Endothelial cell of umbilical vein (primary cell): ENCODE measurements around the gene GJB5. TPM values are rescaled to one million over a fixed set of nuclear protein-coding genes. Genes with fewer than 3 reads are reported as not detected.

ENCODE experiments used
- BruUV-seq: library from RNA; stranded (reverse); fragments of 400-500 nt; replicated peaks from 2 replicates; lab custom pipeline; 2021; lab: Mats Ljungman, UMichigan
- CTCF ChIA-PET: fragments of 300-600, 350-600 bp; sonication (Branson Sonifier 250); formaldehyde crosslinking; loops from one replicate; lab custom pipeline; 2021; ENCODE audit warnings: antibody characterized with exemption, inconsistent platforms; lab: Charles Lee
- POLR2A ChIA-PET: fragments of 300-600, 350-600 bp; sonication (Branson Sonifier 250); formaldehyde crosslinking; loops from one replicate; lab custom pipeline; 2021; ENCODE audit warnings: antibody characterized with exemption, inconsistent platforms; lab: Charles Lee
- DNase-seq: peaks from one replicate; pipeline ENCODE4 v3.0.0-alpha.2; 2011; ENCODE audit warnings: low read depth, low spot score
- FAIRE-seq: peaks from 2 replicates; lab custom pipeline; 2011; peaks lifted over from hg19 to GRCh38; lab: Jason Lieb, UNC
- H2AFZ ChIP-seq: 2 replicates; pipeline ENCODE4 v1.6.0; 2012; ENCODE audit warnings: low read depth, low read length, control low read depth, inconsistent platforms
- H3K27ac ChIP-seq: 2 replicates; pipeline ENCODE4 v1.5.1; 2011; ENCODE audit warnings: low read depth, mild to moderate bottlenecking, control low read depth, low read length, moderate library complexity; ENCODE audit not compliant: insufficient read depth
- H3K27me3 ChIP-seq, 2 experiments: 2 replicates each; pipeline versions ENCODE4 v1.6.0 to v1.6.1; 2011; ENCODE audit warnings: low read length in 2 of 2, mixed read lengths in 1 of 2; ENCODE audit not compliant: control insufficient read depth in 2 of 2, insufficient read depth in 2 of 2
- H3K36me3 ChIP-seq, 2 experiments: 2 replicates in 1 of 2; 3 replicates in 1 of 2; pipeline ENCODE4 v1.5.1; 2011; ENCODE audit warnings: low read length in 2 of 2, mild to moderate bottlenecking in 1 of 2, moderate library complexity in 1 of 2; ENCODE audit not compliant: control insufficient read depth in 2 of 2, insufficient read depth in 2 of 2; ENCODE audit errors: extremely low read depth in 1 of 2
- H3K4me1 ChIP-seq: 3 replicates; pipeline ENCODE4 v1.5.1; 2011; ENCODE audit warnings: mild to moderate bottlenecking, low read length; ENCODE audit not compliant: control insufficient read depth, insufficient read depth; ENCODE audit errors: extremely low read depth
- H3K4me2 ChIP-seq: 2 replicates; pipeline ENCODE4 v1.6.1; 2011; ENCODE audit warnings: low read length, control low read depth, mixed read lengths; ENCODE audit not compliant: insufficient read depth
- H3K4me3 ChIP-seq, 3 experiments: fragments of 200-600 bp in 1 of 3; sonication (generic), shearing (Covaris generic) in 1 of 3; replicated peaks in 1 of 3; 2 replicates each; pipeline ENCODE4 v1.5.1; 2011 to 2016; ENCODE audit warnings: control low read depth in 3 of 3, low read length in 3 of 3, mild to moderate bottlenecking in 2 of 3, inconsistent platforms in 1 of 3, low read depth in 1 of 3, moderate library complexity in 1 of 3; ENCODE audit not compliant: insufficient read depth in 1 of 3
- H3K79me2 ChIP-seq: 2 replicates; pipeline ENCODE4 v1.6.0; 2012; ENCODE audit warnings: low read length, inconsistent platforms; ENCODE audit not compliant: control insufficient read depth, insufficient read depth
- H3K9ac ChIP-seq: replicated peaks from 2 replicates; pipeline ENCODE3; 2011; ENCODE audit warnings: low read length, control low read depth; ENCODE audit not compliant: insufficient read depth; ENCODE audit errors: extremely low read depth
- H3K9me1 ChIP-seq: replicated peaks from 3 replicates; pipeline ENCODE4 v1.6.0; 2011; ENCODE audit warnings: mild to moderate bottlenecking, low read length; ENCODE audit not compliant: control insufficient read depth, insufficient read depth; ENCODE audit errors: extremely low read depth
- H3K9me3 ChIP-seq: replicated peaks from 2 replicates; pipeline ENCODE4 v1.5.1; 2012; ENCODE audit warnings: low read length, inconsistent platforms; ENCODE audit not compliant: control insufficient read depth, insufficient read depth
- H4K20me1 ChIP-seq: replicated peaks from 2 replicates; pipeline ENCODE3; 2011; ENCODE audit warnings: mild to moderate bottlenecking, low read length; ENCODE audit not compliant: control insufficient read depth, insufficient read depth; ENCODE audit errors: extremely low read depth
- EZH2 ChIP-seq: IDR thresholded peaks from 2 replicates; pipeline ENCODE4 v1.6.1; 2012; ENCODE audit warnings: borderline replicate concordance, low read depth, mild to moderate bottlenecking, moderate library complexity, low read length, inconsistent platforms; ENCODE audit not compliant: severe bottlenecking
- FOS ChIP-seq: IDR thresholded peaks from 2 replicates; pipeline ENCODE4 v1.6.1; 2011; ENCODE audit warnings: mild to moderate bottlenecking, low read length, moderate library complexity, borderline replicate concordance; ENCODE audit not compliant: insufficient read depth
- GATA2 ChIP-seq: IDR thresholded peaks from 2 replicates; pipeline ENCODE4 v1.7.0; 2011; ENCODE audit warnings: low read depth, mild to moderate bottlenecking, moderate library complexity, mixed read lengths, low read length; ENCODE audit not compliant: insufficient read length, insufficient read depth
- JUN ChIP-seq: IDR thresholded peaks from 2 replicates; pipeline ENCODE4 v1.6.1; 2011; ENCODE audit warnings: borderline replicate concordance, low read depth; ENCODE audit not compliant: insufficient read length, insufficient read depth
- MYC ChIP-seq: IDR thresholded peaks from one replicate; pipeline ENCODE4 v1.6.1; 2011; ENCODE audit warnings: mild to moderate bottlenecking, low read depth, low read length
- POLR2A ChIP-seq: IDR thresholded peaks from 2 replicates; pipeline ENCODE4 v1.6.1; 2012; ENCODE audit warnings: low read depth, mild to moderate bottlenecking, control low read depth, low read length
- POLR2AphosphoS5 ChIP-seq: IDR thresholded peaks from 2 replicates; pipeline ENCODE4 v1.6.1; 2012; ENCODE audit warnings: low read depth, mild to moderate bottlenecking, control low read depth, low read length, moderate library complexity; ENCODE audit not compliant: insufficient read depth
- dilution Hi-C: fragments of 300-500 bp; cut with MboI; formaldehyde crosslinking; loops from one replicate; pipeline ENCODE4 v1.15.0; 2019; ENCODE audit warnings: low sequenced_read_pairs; ENCODE audit not compliant: extremely low pct_ligation_motif_present
- intact Hi-C: fragments of 100-400 bp; cut with micrococcal nuclease; formaldehyde crosslinking; loops from one replicate; pipeline ENCODE4 v1.10.0; 2022
- polyA plus RNA-seq, 4 experiments: library from polyadenylated mRNA; depleted of rRNA in 3 of 4; stranded (reverse) in 3 of 4; unstranded in 1 of 4; fragments of >200 nt; gene quantifications; 2 replicates each; pipeline versions ENCODE4 v1.2.1 to v1.2.3, GENCODE V29; 2011 to 2012; ENCODE audit warnings: missing spikeins in 1 of 4
- total RNA-seq: library from RNA; stranded (reverse); gene quantifications from 2 replicates; pipeline ENCODE4 v1.2.3, GENCODE V29; 2021
- TF ChIP-seq, protein P1 (sequence below), 2 donors: IDR thresholded peaks; 1 replicate in 1 of 2; 2 replicates in 1 of 2; pipeline ENCODE4 v1.5.1; 2011; ENCODE audit warnings: low read length in 2 of 2, mild to moderate bottlenecking in 2 of 2, moderate library complexity in 2 of 2, control low read depth in 1 of 2, inconsistent platforms in 1 of 2, low read depth in 1 of 2; ENCODE audit not compliant: insufficient read depth in 1 of 2; ENCODE audit errors: extremely low read depth in 1 of 2
- TF ChIP-seq, protein P2 (sequence below): IDR thresholded peaks from 2 replicates; pipeline ENCODE4 v1.6.1; 2011; ENCODE audit not compliant: insufficient read depth, insufficient read length

The GJB5 gene
- total and polyA plus RNA-seq, 2 donors (not counting 3 experiments of a cell fraction or from before 2014, with no cell fraction given): not detected

DNA sequence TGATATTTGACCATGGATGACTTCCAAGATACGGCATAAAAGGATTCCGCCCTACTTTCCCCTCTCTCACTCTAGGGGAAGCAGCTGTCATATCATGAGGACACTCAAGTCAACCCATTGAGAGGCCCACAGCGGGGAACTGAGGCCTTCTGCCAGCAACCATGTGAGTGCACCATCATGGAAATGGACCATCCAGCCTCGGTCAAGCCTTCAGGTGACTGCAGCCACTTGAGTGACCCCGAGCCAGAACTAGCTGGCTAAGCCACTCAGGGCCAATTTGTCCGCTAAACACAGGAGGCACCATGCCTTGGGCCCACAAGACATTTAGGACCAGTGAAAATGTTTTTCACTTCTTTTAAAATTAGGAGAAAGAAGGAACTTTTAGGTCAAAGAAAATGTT lies 11.1 kb upstream of the GJB5 start:
- Histone ChIP-seq H3K27me3 (peaks cover 2 to 3% of the 10 kb centered on the region in 2 experiments), H3K4me2 (no peak overlapping the region), H3K79me2 (no peaks in the 10 kb centered on the region), H3K9me1 (no peaks in the 10 kb centered on the region), H2AFZ (no peak overlapping the region), H3K4me1 (no peaks in the 10 kb centered on the region), H3K9ac (no peak overlapping the region), H4K20me1 (no peaks in the 10 kb centered on the region), H3K4me3 (no peak overlapping the region), H3K27ac (no peak overlapping the region), H3K9me3 (no peaks in the 10 kb centered on the region), H3K36me3 (no peaks in the 10 kb centered on the region)
- DNase-seq (no peak), FAIRE-seq (no peak)
- CTCF ChIA-PET: interaction anchor here (1.1 to 7.8 kb wide), 10 partner anchors 7 to 1448 kb away, joined by 3 to 338 read pairs (median 7); partner anchors contain the start of gene SMIM12
- POLR2A ChIA-PET: no interaction called here
- TF ChIP-seq GATA2 (no peak), EZH2 (no peak), JUN (no peak), MYC (no peak), FOS (no peak), POLR2AphosphoS5 (no peak), POLR2A (no peak)
- TF ChIP-seq, protein P1, sequence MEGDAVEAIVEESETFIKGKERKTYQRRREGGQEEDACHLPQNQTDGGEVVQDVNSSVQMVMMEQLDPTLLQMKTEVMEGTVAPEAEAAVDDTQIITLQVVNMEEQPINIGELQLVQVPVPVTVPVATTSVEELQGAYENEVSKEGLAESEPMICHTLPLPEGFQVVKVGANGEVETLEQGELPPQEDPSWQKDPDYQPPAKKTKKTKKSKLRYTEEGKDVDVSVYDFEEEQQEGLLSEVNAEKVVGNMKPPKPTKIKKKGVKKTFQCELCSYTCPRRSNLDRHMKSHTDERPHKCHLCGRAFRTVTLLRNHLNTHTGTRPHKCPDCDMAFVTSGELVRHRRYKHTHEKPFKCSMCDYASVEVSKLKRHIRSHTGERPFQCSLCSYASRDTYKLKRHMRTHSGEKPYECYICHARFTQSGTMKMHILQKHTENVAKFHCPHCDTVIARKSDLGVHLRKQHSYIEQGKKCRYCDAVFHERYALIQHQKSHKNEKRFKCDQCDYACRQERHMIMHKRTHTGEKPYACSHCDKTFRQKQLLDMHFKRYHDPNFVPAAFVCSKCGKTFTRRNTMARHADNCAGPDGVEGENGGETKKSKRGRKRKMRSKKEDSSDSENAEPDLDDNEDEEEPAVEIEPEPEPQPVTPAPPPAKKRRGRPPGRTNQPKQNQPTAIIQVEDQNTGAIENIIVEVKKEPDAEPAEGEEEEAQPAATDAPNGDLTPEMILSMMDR (IDR thresholded peaks at IDR 0.05; ENCODE audit: extremely low read depth in 1 of 2, insufficient read depth in 1 of 2, low read depth in 1 of 2, low read length in 2 of 2): no peak
- TF ChIP-seq, protein P2, sequence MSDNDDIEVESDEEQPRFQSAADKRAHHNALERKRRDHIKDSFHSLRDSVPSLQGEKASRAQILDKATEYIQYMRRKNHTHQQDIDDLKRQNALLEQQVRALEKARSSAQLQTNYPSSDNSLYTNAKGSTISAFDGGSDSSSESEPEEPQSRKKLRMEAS: no peak
- intact Hi-C loops: no loop called here
- dilution Hi-C loops: no loop called here
- no TSS peak for BruUV-seq
